Astrocyte (in vitro differentiated cells and primary cell): ENCODE results near the gene SMIM43.

Source experiments
- CTCF ChIP-seq: IDR thresholded peaks from 2 replicates; pipeline ENCODE4 v1.5.1; 2011; ENCODE audit warnings: low read depth, mild to moderate bottlenecking, inconsistent platforms, low read length, moderate library complexity; ENCODE audit not compliant: insufficient read depth
- EZH2 ChIP-seq: IDR thresholded peaks from 2 replicates; pipeline ENCODE4 v1.6.1; 2012; ENCODE audit warnings: mild to moderate bottlenecking, low read length, inconsistent platforms; ENCODE audit not compliant: insufficient read depth

- TF ChIP-seq CTCF (no peak), EZH2 (no peak)
Measured at GRCh38 chr4:121709766-121710405, 55.1 kb downstream of the SMIM43 start.
